GM18499 (cell line): ENCODE measurements around the gene ZCCHC3.

Experiments
- ATAC-seq: cut with Tn5 transposase; IDR thresholded peaks from one replicate; pipeline ENCODE4 v1.9.1; 2021; ENCODE audit warnings: moderate number of reproducible peaks; ENCODE audit not compliant: insufficient read depth, unreplicated experiment

ZCCHC3 gene

GRCh38 chr20:278607-279571, 18.5 kb upstream of the ZCCHC3 start:
- ATAC-seq: no peak

- no peak for ATAC-seq
Observed at GRCh38 chr20:284172-284571, 13.2 kb upstream of the ZCCHC3 start.

- ATAC-seq: no peak
Observed at GRCh38 chr20:286508-286907, 10.9 kb upstream of the ZCCHC3 start.

- no peak for ATAC-seq
Observed at GRCh38 chr20:288956-289692, 8.2 kb upstream of the ZCCHC3 start.

- ATAC-seq: no peak
Observed at GRCh38 chr20:289693-290083, 7.7 kb upstream of the ZCCHC3 start.

- ATAC-seq: peak; percentile 48
Observed at GRCh38 chr20:290084-290831, 7.1 kb upstream of the ZCCHC3 start, which contains the start of gene C20orf96. C20orf96 (minus strand) TSS chr20:290750; CDS start chr20:290610, 140 bp downstream.

GRCh38 chr20:294602-295001, 2.8 kb upstream of the ZCCHC3 start:
- ATAC-seq: no peak

GRCh38 chr20:295804-296203, 1.6 kb upstream of the ZCCHC3 start:
- no peak for ATAC-seq

- no peak for ATAC-seq
Observed at GRCh38 chr20:297925-298775, 780 bp downstream of the ZCCHC3 start.

- ATAC-seq: no peak
Observed at GRCh38 chr20:298776-299391, 1.5 kb downstream of the ZCCHC3 start.

- no peak for ATAC-seq
Observed at GRCh38 chr20:300345-300990, 3.1 kb downstream of the ZCCHC3 start.

GRCh38 chr20:301886-302848, 4.8 kb downstream of the ZCCHC3 start:
- ATAC-seq: no peak

- ATAC-seq: no peak
Observed at GRCh38 chr20:305745-306144, 8.4 kb downstream of the ZCCHC3 start.

GRCh38 chr20:308427-309038, 11.2 kb downstream of the ZCCHC3 start:
- ATAC-seq: no peak

GRCh38 chr20:309306-309840, 12.0 kb downstream of the ZCCHC3 start:
- ATAC-seq: no peak

GRCh38 chr20:309841-310644, 12.7 kb downstream of the ZCCHC3 start:
- ATAC-seq: peak; percentile 93
